H1 (cell line): ENCODE measurements around the gene DCLRE1A. TPM values are rescaled to one million over a fixed set of nuclear protein-coding genes. Genes with fewer than 3 reads are reported as not detected.

Source experiments
- BCL11A ChIP-seq, 2 experiments: IDR thresholded peaks; one replicate each; pipeline ENCODE4 v1.6.1; 2011; ENCODE audit warnings: low read depth in 2 of 2, low read length in 2 of 2, mild to moderate bottlenecking in 2 of 2
- CBX5 ChIP-seq: fragments of 300-800, 300-1000 bp; sonication (generic); IDR thresholded peaks from 2 replicates; pipeline ENCODE4 v1.7.1; 2016; ENCODE audit warnings: antibody characterized with exemption, low read length, low read depth
- CREB1 ChIP-seq: IDR thresholded peaks from 2 replicates; pipeline ENCODE4 v1.6.1; 2012; ENCODE audit warnings: inconsistent platforms
- EZH2 ChIP-seq: fragments of 200-600 bp; sonication (generic); IDR thresholded peaks from 2 replicates; pipeline ENCODE4 v1.7.1; 2012; ENCODE audit warnings: low read depth, mild to moderate bottlenecking, moderate library complexity, low read length, inconsistent platforms; ENCODE audit not compliant: severe bottlenecking
- KDM1A ChIP-seq: fragments of 200-600, 300-600 bp; sonication (generic); IDR thresholded peaks from 2 replicates; pipeline ENCODE4 v1.7.1; 2016; ENCODE audit warnings: mild to moderate bottlenecking, low read length, borderline replicate concordance
- polyA plus RNA-seq, 7 experiments: library from polyadenylated mRNA; depleted of rRNA in 3 of 7; stranded (reverse) in 5 of 7; unstranded in 2 of 7; fragments of >200 nt in 5 of 7; fragments of 200-250 nt in 2 of 7; gene quantifications; 1 replicate in 5 of 7; 2 replicates in 1 of 7; 4 replicates in 1 of 7; pipeline versions ENCODE4 v1.2.1 to v1.2.3, GENCODE V29; 2011 to 2013; ENCODE audit warnings: missing spikeins in 2 of 7, mixed read lengths in 2 of 7
- total RNA-seq: library from RNA; stranded (reverse); fragmentation: NEBNext Ultra II Directional; extraction: Animal tissue kit (Norgen Biotek cat#: 25700); gene quantifications from 2 replicates; pipeline ENCODE4 v1.2.1, GENCODE V29; 2021
- TF ChIP-seq, protein P1 (sequence below): IDR thresholded peaks from 2 replicates; pipeline ENCODE4 v1.6.1; 2012; ENCODE audit warnings: inconsistent platforms

Gene DCLRE1A
- total and polyA plus RNA-seq, 2 of the 8 experiments (the other 6 are each of a cell fraction or from before 2014, with no cell fraction given), result 8.1 to 10.1 TPM

DNA sequence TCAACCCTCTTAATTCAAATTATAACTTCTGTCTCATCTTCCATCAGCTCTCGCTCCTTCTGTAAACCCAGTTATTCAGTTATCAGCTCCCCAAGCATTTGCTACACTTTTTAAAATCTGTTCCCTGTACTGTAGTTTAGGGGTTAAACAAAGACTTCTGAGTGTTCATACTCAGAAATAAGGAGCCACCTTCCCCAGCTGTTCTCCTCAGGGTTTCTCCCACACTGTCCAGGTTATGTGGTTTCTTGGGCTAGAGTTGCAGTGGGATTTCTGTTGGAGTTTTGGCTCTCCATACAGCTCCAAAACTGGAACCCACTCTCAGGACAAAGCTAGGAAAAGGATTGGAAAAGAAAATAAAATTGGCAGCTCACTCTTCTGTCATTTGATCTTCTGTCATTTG is 21.3 kb upstream of the DCLRE1A start (continued):
- TF ChIP-seq, protein P1, sequence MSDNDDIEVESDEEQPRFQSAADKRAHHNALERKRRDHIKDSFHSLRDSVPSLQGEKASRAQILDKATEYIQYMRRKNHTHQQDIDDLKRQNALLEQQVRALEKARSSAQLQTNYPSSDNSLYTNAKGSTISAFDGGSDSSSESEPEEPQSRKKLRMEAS, result no peak
- TF ChIP-seq EZH2, result no peak
- TF ChIP-seq CREB1, result no peak
- TF ChIP-seq KDM1A, result no peak
- no peak for TF ChIP-seq CBX5
- TF ChIP-seq BCL11A (IDR thresholded peaks at IDR 0.05; ENCODE audit: low read depth in 2 of 2, low read length in 2 of 2), result no peak
